H1 (cell line): Measurements from ENCODE around the gene TTF1. TPM values are rescaled to one million over a fixed set of nuclear protein-coding genes. Genes with fewer than 3 reads are reported as not detected.

Experiments used
- CTCF ChIA-PET: fragments of 300-600 bp; sonication (Branson Sonifier 250); formaldehyde crosslinking; loops from one replicate; lab custom pipeline; 2021; ENCODE audit not compliant: partially characterized antibody; lab: Charles Lee
- POLR2A ChIA-PET: fragments of 300-600 bp; sonication (Branson Sonifier 250); formaldehyde crosslinking; loops from one replicate; lab custom pipeline; 2021; ENCODE audit warnings: inconsistent platforms; ENCODE audit not compliant: partially characterized antibody; lab: Charles Lee
- DNase-seq, 2 experiments: peaks; one replicate each; pipeline versions ENCODE4 v3.0.0 to v3.0.0-alpha.2; 2010 to 2022; ENCODE audit warnings: low spot score in 2 of 2, low read depth in 1 of 2, mixed read lengths in 1 of 2
- FAIRE-seq: peaks from 2 replicates; lab custom pipeline; 2011; peaks lifted over from hg19 to GRCh38; lab: Jason Lieb, UNC
- H2AFZ ChIP-seq: 2 replicates; pipeline ENCODE4 v1.8.1; 2012; ENCODE audit warnings: low read length, inconsistent platforms
- H2AK5ac ChIP-seq: 2 replicates; pipeline ENCODE4 v1.6.1; 2013; ENCODE audit warnings: low read depth, low read length
- H2BK120ac ChIP-seq: replicated peaks from 2 replicates; pipeline ENCODE3; 2013; ENCODE audit warnings: low read depth, low read length, inconsistent platforms
- H2BK12ac ChIP-seq: 2 replicates; pipeline ENCODE4 v1.6.1; 2013; ENCODE audit warnings: low read depth, low read length
- H2BK15ac ChIP-seq: 2 replicates; pipeline ENCODE4 v1.6.1; 2013; ENCODE audit warnings: low read length
- H2BK20ac ChIP-seq: 2 replicates; pipeline ENCODE4 v1.6.1; 2013; ENCODE audit warnings: low read length
- H2BK5ac ChIP-seq: 2 replicates; pipeline ENCODE4 v1.6.1; 2013; ENCODE audit warnings: low read depth, low read length
- H3K14ac ChIP-seq: 2 replicates; pipeline ENCODE4 v1.6.1; 2013; ENCODE audit warnings: inconsistent platforms; ENCODE audit not compliant: insufficient read length
- H3K18ac ChIP-seq: 2 replicates; pipeline ENCODE4 v1.6.1; 2013; ENCODE audit warnings: low read length; ENCODE audit errors: extremely low read depth
- H3K23ac ChIP-seq: 2 replicates; pipeline ENCODE4 v1.6.1; 2013; ENCODE audit warnings: inconsistent platforms; ENCODE audit not compliant: insufficient read length
- H3K23me2 ChIP-seq: 2 replicates; pipeline ENCODE4 v1.6.1; 2013; ENCODE audit warnings: low read depth, low read length
- H3K27ac ChIP-seq: 2 replicates; pipeline ENCODE4 v1.6.1; 2011; ENCODE audit warnings: low read depth, low read length, inconsistent platforms
- H3K27me3 ChIP-seq, 4 experiments: replicated peaks in 1 of 4; 1 replicate in 1 of 4; 2 replicates in 3 of 4; pipeline versions ENCODE4 v1.6.1 to v1.8.1; 2011 to 2013; ENCODE audit warnings: low read length in 3 of 4, mild to moderate bottlenecking in 3 of 4, inconsistent platforms in 2 of 4, mixed read lengths in 2 of 4, moderate library complexity in 1 of 4; ENCODE audit not compliant: control insufficient read depth in 3 of 4, insufficient read depth in 3 of 4; ENCODE audit errors: extremely low read depth in 1 of 4
- H3K36me3 ChIP-seq, 4 experiments: 2 replicates each; pipeline versions ENCODE4 v1.6.1 to v1.8.1; 2011 to 2013; ENCODE audit warnings: mild to moderate bottlenecking in 4 of 4, low read length in 3 of 4, moderate library complexity in 2 of 4, control low read depth in 1 of 4, inconsistent platforms in 1 of 4; ENCODE audit not compliant: insufficient read depth in 4 of 4, control insufficient read depth in 2 of 4
- H3K4ac ChIP-seq: replicated peaks from 2 replicates; pipeline ENCODE3; 2013; ENCODE audit warnings: low read length, low read depth, mixed read lengths, inconsistent platforms; ENCODE audit not compliant: insufficient read length
- H3K4me1 ChIP-seq, 4 experiments: replicated peaks in 1 of 4; 1 replicate in 1 of 4; 2 replicates in 3 of 4; pipeline versions ENCODE4 v1.6.1 to v1.8.1; 2011 to 2013; ENCODE audit warnings: low read length in 3 of 4, inconsistent platforms in 2 of 4, mixed read lengths in 1 of 4; ENCODE audit not compliant: insufficient read depth in 4 of 4, control insufficient read depth in 3 of 4
- H3K4me2 ChIP-seq, 2 experiments: 2 replicates each; pipeline versions ENCODE4 v1.6.1 to v1.8.1; 2011 to 2013; ENCODE audit warnings: low read depth in 2 of 2, low read length in 2 of 2, control low read depth in 1 of 2, inconsistent platforms in 1 of 2, mild to moderate bottlenecking in 1 of 2; ENCODE audit not compliant: insufficient read depth in 1 of 2
- H3K4me3 ChIP-seq, 4 experiments: fragments of 200-600, 300-600 bp in 1 of 4; sonication (generic), shearing (Covaris generic), sonication (Bioruptor Twin) in 1 of 4; 2 replicates each; pipeline versions ENCODE4 v1.5.1 to v1.8.1; 2011 to 2016; ENCODE audit warnings: low read length in 4 of 4, low read depth in 3 of 4, control low read depth in 2 of 4, inconsistent platforms in 2 of 4, mild to moderate bottlenecking in 2 of 4, mixed read lengths in 1 of 4, moderate library complexity in 1 of 4; ENCODE audit not compliant: insufficient read depth in 2 of 4; ENCODE audit errors: extremely low read depth in 1 of 4
- H3K56ac ChIP-seq: replicated peaks from 2 replicates; pipeline ENCODE3; 2013; ENCODE audit warnings: low read depth, mild to moderate bottlenecking, mixed read lengths, low read length, inconsistent platforms; ENCODE audit not compliant: insufficient read length
- H3K79me1 ChIP-seq: 2 replicates; pipeline ENCODE4 v1.6.1; 2013; ENCODE audit warnings: low read depth, low read length, control low read depth
- H3K79me2 ChIP-seq, 2 experiments: 2 replicates each; pipeline versions ENCODE4 v1.6.1 to v1.8.1; 2012 to 2013; ENCODE audit warnings: low read length in 2 of 2, mild to moderate bottlenecking in 2 of 2, inconsistent platforms in 1 of 2; ENCODE audit not compliant: insufficient read depth in 2 of 2, control insufficient read depth in 1 of 2
- H3K9ac ChIP-seq, 4 experiments: replicated peaks in 1 of 4; 1 replicate in 1 of 4; 2 replicates in 3 of 4; pipeline versions ENCODE4 v1.6.1 to v1.8.1; 2011 to 2013; ENCODE audit warnings: low read depth in 3 of 4, low read length in 3 of 4, control low read depth in 2 of 4, mild to moderate bottlenecking in 2 of 4, moderate library complexity in 2 of 4, inconsistent platforms in 1 of 4; ENCODE audit errors: extremely low read depth in 1 of 4
- H3K9me3 ChIP-seq, 2 experiments: 2 replicates each; pipeline versions ENCODE4 v1.6.1 to v1.8.1; 2012 to 2013; ENCODE audit warnings: mild to moderate bottlenecking in 2 of 2, moderate library complexity in 2 of 2, control low read depth in 1 of 2, inconsistent platforms in 1 of 2, low read depth in 1 of 2, low read length in 1 of 2, mixed read lengths in 1 of 2; ENCODE audit not compliant: insufficient read depth in 2 of 2
- H4K20me1 ChIP-seq, 2 experiments: replicated peaks in 1 of 2; 2 replicates each; pipeline versions ENCODE3 to v1.8.1; 2011 to 2013; ENCODE audit warnings: inconsistent platforms in 2 of 2, low read length in 2 of 2, mild to moderate bottlenecking in 1 of 2; ENCODE audit not compliant: insufficient read depth in 2 of 2, control insufficient read depth in 1 of 2
- H4K5ac ChIP-seq: 2 replicates; pipeline ENCODE4 v1.6.1; 2013; ENCODE audit warnings: low read length, low read depth, mixed read lengths, inconsistent platforms; ENCODE audit not compliant: insufficient read length
- H4K8ac ChIP-seq: 2 replicates; pipeline ENCODE4 v1.8.0; 2013; ENCODE audit warnings: mild to moderate bottlenecking, moderate library complexity, low read length, inconsistent platforms; ENCODE audit not compliant: insufficient read depth; ENCODE audit errors: extremely low read depth
- H4K91ac ChIP-seq: replicated peaks from 2 replicates; pipeline ENCODE3; 2013; ENCODE audit warnings: low read length, mixed read lengths, inconsistent platforms; ENCODE audit not compliant: insufficient read length
- CBX5 ChIP-seq: fragments of 300-800, 300-1000 bp; sonication (generic); IDR thresholded peaks from 2 replicates; pipeline ENCODE4 v1.7.1; 2016; ENCODE audit warnings: antibody characterized with exemption, low read length, low read depth
- CHD2 ChIP-seq: IDR thresholded peaks from 2 replicates; pipeline ENCODE4 v1.6.1; 2012; ENCODE audit warnings: low read length, improper control_type of control experiment
- EGR1 ChIP-seq: IDR thresholded peaks from 2 replicates; pipeline ENCODE4 v1.6.1; 2011; ENCODE audit warnings: low read depth, low read length, borderline replicate concordance
- JUND ChIP-seq: IDR thresholded peaks from 2 replicates; pipeline ENCODE4 v1.6.1; 2011; ENCODE audit warnings: mild to moderate bottlenecking, improper control_type of control experiment, low read length
- KDM5A ChIP-seq: fragments of 200-600 bp; IDR thresholded peaks from 2 replicates; pipeline ENCODE4 v1.7.1; 2012; ENCODE audit warnings: mild to moderate bottlenecking, low read length, inconsistent platforms, mixed read lengths
- NRF1 ChIP-seq: IDR thresholded peaks from 2 replicates; pipeline ENCODE4 v1.6.1; 2011; ENCODE audit warnings: mild to moderate bottlenecking, low read depth, low read length, improper control_type of control experiment
- PHF8 ChIP-seq: fragments of 200-600 bp; sonication (generic); conservative IDR thresholded peaks from 2 replicates; pipeline ENCODE4 v1.7.1; 2012; ENCODE audit warnings: low read depth, mild to moderate bottlenecking, inconsistent platforms, low read length, moderate library complexity
- POLR2A ChIP-seq, 2 experiments: IDR thresholded peaks; 1 replicate in 1 of 2; 2 replicates in 1 of 2; pipeline ENCODE4 v1.6.1; 2011; ENCODE audit warnings: low read depth in 2 of 2, low read length in 2 of 2, mild to moderate bottlenecking in 2 of 2; ENCODE audit errors: control extremely low read depth in 1 of 2
- SP4 ChIP-seq: IDR thresholded peaks from 2 replicates; pipeline ENCODE4 v1.6.1; 2012; ENCODE audit warnings: low read length, inconsistent platforms
- TCF12 ChIP-seq: IDR thresholded peaks from 2 replicates; pipeline ENCODE4 v1.6.1; 2011; ENCODE audit warnings: low read depth, mild to moderate bottlenecking, low read length
- WGBS, 2 experiments: shearing (Covaris generic) in 1 of 2; methylation state at CpG; one replicate each; pipeline versions ENCODE4 v1.1.6 to v1.1.7; 2013 to 2015; ENCODE audit warnings: low lambda C conversion rate in 2 of 2, mixed read lengths in 2 of 2, inconsistent platforms in 1 of 2, low coverage in 1 of 2, missing lambda C conversion rate in 1 of 2; ENCODE audit not compliant: insufficient replicate concordance in 2 of 2, insufficient coverage in 1 of 2, insufficient read length in 1 of 2; ENCODE audit errors: extremely low coverage in 1 of 2, missing lambda C conversion rate in 1 of 2; 5-methylcytosine and 5-hydroxymethylcytosine counted together
- polyA plus RNA-seq, 7 experiments: library from polyadenylated mRNA; depleted of rRNA in 3 of 7; stranded (reverse) in 5 of 7; unstranded in 2 of 7; fragments of >200 nt in 5 of 7; fragments of 200-250 nt in 2 of 7; gene quantifications; 1 replicate in 5 of 7; 2 replicates in 1 of 7; 4 replicates in 1 of 7; pipeline versions ENCODE4 v1.2.1 to v1.2.3, GENCODE V29; 2011 to 2013; ENCODE audit warnings: missing spikeins in 2 of 7, mixed read lengths in 2 of 7
- total RNA-seq: library from RNA; stranded (reverse); fragmentation: NEBNext Ultra II Directional; extraction: Animal tissue kit (Norgen Biotek cat#: 25700); gene quantifications from 2 replicates; pipeline ENCODE4 v1.2.1, GENCODE V29; 2021
- TF ChIP-seq, protein P1 (sequence below): IDR thresholded peaks from 2 replicates; pipeline ENCODE4 v1.6.1; 2012; ENCODE audit warnings: inconsistent platforms
- TF ChIP-seq, protein P2 (sequence below), 3 experiments: IDR thresholded peaks; 1 replicate in 2 of 3; 2 replicates in 1 of 3; pipeline versions ENCODE4 v1.5.1 to v1.6.1; 2011; ENCODE audit warnings: low read length in 3 of 3, mild to moderate bottlenecking in 3 of 3, inconsistent platforms in 2 of 3, low read depth in 1 of 3, moderate library complexity in 1 of 3; ENCODE audit not compliant: insufficient read depth in 1 of 3; ENCODE audit errors: control extremely low read depth in 1 of 3

The TTF1 gene
- total and polyA plus RNA-seq, 2 of the 8 experiments (the other 6 are each of a cell fraction or from before 2014, with no cell fraction given): 7.8 to 22.2 TPM

DNA sequence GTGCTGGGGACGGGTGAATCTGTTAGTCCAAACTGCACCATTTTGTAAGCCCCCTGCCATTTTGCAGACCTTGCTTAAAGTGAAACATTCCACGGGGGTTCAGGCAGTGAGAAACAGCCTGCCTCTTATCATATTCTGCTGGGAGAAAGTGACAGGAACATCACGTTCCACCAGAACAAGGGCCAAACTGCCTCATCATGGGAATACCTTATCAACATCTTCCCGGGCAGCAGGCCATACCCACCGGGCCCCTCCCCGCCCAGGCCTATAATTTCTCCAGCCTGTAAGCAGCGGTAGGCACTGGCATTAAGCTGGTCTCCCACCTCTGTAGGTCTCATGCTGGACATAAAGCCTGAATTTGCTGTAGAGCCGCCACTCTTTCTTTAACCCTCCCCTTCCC is 1.9 kb upstream of the TTF1 start:
- Histone ChIP-seq H3K23ac (no peak overlapping the region), H3K4ac (no peak overlapping the region), H2BK120ac (no peak overlapping the region), H3K4me2 (no peak overlapping the region), H4K8ac (no peak overlapping the region), H2BK20ac (no peak overlapping the region), H3K27ac (no peak overlapping the region), H3K4me1 (peaks cover 0 to 11% (median 5%) of the 10 kb centered on the region in 4 experiments; a peak in 5 of 7 replicates), H2BK15ac (no peak overlapping the region), H3K23me2 (peaks cover 15% of the 10 kb centered on the region; the same call in 1 of the 2 replicates), H2AK5ac (no peak overlapping the region), H4K91ac (no peak overlapping the region), H2AFZ (no peak overlapping the region), H3K14ac (no peak overlapping the region), H3K36me3 (0 out of 8 replicates have a peak, but pooled peaks cover 0 to 4% (median 0%) of the 10 kb centered on the region in 4 experiments), H3K79me1 (peaks cover 8% of the 10 kb centered on the region), H3K18ac (no peak overlapping the region), H2BK12ac (no peak overlapping the region), H3K9me3 (no peaks in the 10 kb centered on the region; a peak in 1 of 4 replicates), H3K4me3 (no peak overlapping the region), H4K5ac (no peak overlapping the region), H2BK5ac (no peak overlapping the region), H3K9ac (no peak overlapping the region), H3K56ac (no peak overlapping the region), H4K20me1 (peaks cover 0 to 3% of the 10 kb centered on the region in 2 experiments), H3K79me2 (peaks cover 0 to 26% of the 10 kb centered on the region in 2 experiments; a peak in 2 of 4 replicates), H3K27me3 (peaks cover 1 to 20% (median 13%) of the 10 kb centered on the region in 4 experiments; a peak in 6 of 7 replicates)
- ChIA-PET POLR2A (no interaction called here), CTCF (interaction anchor here (1.1 kb wide), 1 partner anchor 166 kb away, joined by 4 read pairs; no protein-coding TSS in a partner anchor)
- FAIRE-seq: no peak
- WGBS, 2 experiments: 78% methylated on average over 8 of the region's 8 CpGs; no CpG with 5 or more reads in 1 of the 2 experiments
- DNase-seq: no peak
- TF ChIP-seq CBX5 (no peak), SP4 (no peak), KDM5A (no peak), CHD2 (no peak), JUND (no peak), EGR1 (no peak), PHF8 (no peak), POLR2A (IDR thresholded peaks at IDR 0.05; ENCODE audit: control extremely low read depth in 1 of 2, low read depth in 2 of 2, low read length in 2 of 2) (no peak), NRF1 (no peak), TCF12 (no peak)
- TF ChIP-seq, protein P1, sequence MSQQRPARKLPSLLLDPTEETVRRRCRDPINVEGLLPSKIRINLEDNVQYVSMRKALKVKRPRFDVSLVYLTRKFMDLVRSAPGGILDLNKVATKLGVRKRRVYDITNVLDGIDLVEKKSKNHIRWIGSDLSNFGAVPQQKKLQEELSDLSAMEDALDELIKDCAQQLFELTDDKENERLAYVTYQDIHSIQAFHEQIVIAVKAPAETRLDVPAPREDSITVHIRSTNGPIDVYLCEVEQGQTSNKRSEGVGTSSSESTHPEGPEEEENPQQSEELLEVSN: no peak
- TF ChIP-seq, protein P2, sequence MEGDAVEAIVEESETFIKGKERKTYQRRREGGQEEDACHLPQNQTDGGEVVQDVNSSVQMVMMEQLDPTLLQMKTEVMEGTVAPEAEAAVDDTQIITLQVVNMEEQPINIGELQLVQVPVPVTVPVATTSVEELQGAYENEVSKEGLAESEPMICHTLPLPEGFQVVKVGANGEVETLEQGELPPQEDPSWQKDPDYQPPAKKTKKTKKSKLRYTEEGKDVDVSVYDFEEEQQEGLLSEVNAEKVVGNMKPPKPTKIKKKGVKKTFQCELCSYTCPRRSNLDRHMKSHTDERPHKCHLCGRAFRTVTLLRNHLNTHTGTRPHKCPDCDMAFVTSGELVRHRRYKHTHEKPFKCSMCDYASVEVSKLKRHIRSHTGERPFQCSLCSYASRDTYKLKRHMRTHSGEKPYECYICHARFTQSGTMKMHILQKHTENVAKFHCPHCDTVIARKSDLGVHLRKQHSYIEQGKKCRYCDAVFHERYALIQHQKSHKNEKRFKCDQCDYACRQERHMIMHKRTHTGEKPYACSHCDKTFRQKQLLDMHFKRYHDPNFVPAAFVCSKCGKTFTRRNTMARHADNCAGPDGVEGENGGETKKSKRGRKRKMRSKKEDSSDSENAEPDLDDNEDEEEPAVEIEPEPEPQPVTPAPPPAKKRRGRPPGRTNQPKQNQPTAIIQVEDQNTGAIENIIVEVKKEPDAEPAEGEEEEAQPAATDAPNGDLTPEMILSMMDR (IDR thresholded peaks at IDR 0.05; ENCODE audit: control extremely low read depth in 1 of 3, insufficient read depth in 1 of 3, low read depth in 1 of 3, low read length in 3 of 3): no peak
